Measurements from ENCODE around the gene TBX18. TPM values are rescaled to one million over a fixed set of nuclear protein-coding genes. Genes with fewer than 3 reads are reported as not detected.

TBX18 gene
- total RNA-seq, 3 donors from 2014 or later: 8.8 to 20.6 (median 17.0) TPM

GRCh38 chr6:84651583-84651982 is 112.8 kb downstream of the TBX18 start:
- TF ChIP-seq CTCF (IDR thresholded peaks at IDR 0.05) (no peak), POLR2A (IDR thresholded peaks at IDR 0.05) (no peak), POLR2AphosphoS5 (IDR thresholded peaks at IDR 0.05) (no peak)
- no peak overlapping the region for H3K27ac ChIP-seq
- no peak for DNase-seq (ENCODE audit: low spot score in 2 of 2)
- H3K27me3 ChIP-seq: no peaks in the 10 kb centered on the region
- H3K4me1 ChIP-seq: no peaks in the 10 kb centered on the region
- H3K4me3 ChIP-seq: no peak overlapping the region
- intact Hi-C loops (cut with DNase I; ENCODE audit: low total_unique reads): no loop called here
- no peaks in the 10 kb centered on the region for H3K36me3 ChIP-seq
- no peaks in the 10 kb centered on the region for H3K9me3 ChIP-seq

DNA sequence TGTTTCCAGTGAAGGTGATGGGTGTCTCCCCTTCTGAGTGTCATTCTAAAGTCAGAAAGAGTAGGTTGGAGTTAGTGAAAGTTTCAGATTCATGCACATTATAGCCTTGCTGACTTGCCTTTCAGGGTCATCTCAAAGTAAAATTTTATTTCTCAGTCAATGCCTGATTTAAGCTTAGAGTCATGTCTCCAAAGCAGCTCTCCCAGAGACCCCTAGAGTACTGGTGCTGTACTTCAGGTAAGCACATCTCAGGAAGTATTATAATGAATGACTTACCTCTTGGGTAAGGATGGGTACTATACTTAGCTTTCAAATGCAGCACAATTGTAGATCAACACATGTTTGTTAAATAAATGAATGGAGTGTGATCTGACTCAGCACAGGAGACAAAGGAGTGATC is 116.0 kb downstream of the TBX18 start:
- intact Hi-C loops (cut with DNase I; ENCODE audit: low total_unique reads): no loop called here

DNA sequence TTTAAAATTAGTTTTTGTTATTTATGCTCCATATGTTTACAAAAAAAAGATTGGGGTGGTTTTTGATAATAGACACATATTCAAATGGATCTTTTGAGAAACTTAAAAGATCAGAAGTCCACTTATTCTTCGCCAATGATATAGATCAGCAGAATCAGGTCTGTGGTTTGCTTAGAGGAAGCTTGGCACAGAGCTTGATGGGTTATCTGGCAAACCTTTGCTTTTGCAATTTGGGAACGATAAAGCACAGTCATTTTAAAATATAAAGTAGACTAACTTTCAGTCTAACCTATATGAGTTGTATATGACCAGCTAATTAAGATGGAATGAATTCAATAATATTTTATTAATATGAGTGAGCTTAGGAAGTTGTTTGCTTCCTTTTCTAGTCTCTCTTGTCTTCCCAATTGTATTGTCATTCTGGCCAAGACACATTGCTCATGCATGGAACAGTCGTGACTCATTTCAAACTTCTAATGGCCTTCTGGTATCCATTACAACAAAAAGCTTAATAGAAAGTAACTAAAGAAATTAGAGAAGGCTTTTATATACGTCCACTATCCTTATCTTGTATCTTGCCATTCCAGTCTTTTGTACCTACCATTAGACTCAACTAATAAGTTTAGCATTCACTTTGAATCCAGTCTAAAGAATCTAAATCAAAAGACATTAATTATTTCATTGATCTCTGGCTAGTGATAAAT is 118.7 kb downstream of the TBX18 start:
- DNase-seq (ENCODE audit: low spot score in 2 of 2): no peak
- Histone ChIP-seq H3K27ac (no peak overlapping the region), H3K9me3 (no peaks in the 10 kb centered on the region), H3K4me3 (no peak overlapping the region), H3K4me1 (no peaks in the 10 kb centered on the region), H3K27me3 (no peaks in the 10 kb centered on the region), H3K36me3 (no peaks in the 10 kb centered on the region)
- TF ChIP-seq POLR2AphosphoS5 (IDR thresholded peaks at IDR 0.05): no peak
- no peak for TF ChIP-seq CTCF (IDR thresholded peaks at IDR 0.05)
- TF ChIP-seq POLR2A (IDR thresholded peaks at IDR 0.05): no peak
- intact Hi-C loops (cut with DNase I; ENCODE audit: low total_unique reads): no loop called here

More for the DNA sequence above, 116.0 kb downstream of the TBX18 start:
- Histone ChIP-seq H3K27ac (no peak overlapping the region), H3K4me1 (no peaks in the 10 kb centered on the region), H3K36me3 (no peaks in the 10 kb centered on the region), H3K4me3 (no peak overlapping the region), H3K27me3 (no peaks in the 10 kb centered on the region), H3K9me3 (no peaks in the 10 kb centered on the region)
- no peak for TF ChIP-seq POLR2A (IDR thresholded peaks at IDR 0.05)
- TF ChIP-seq CTCF (IDR thresholded peaks at IDR 0.05): no peak
- TF ChIP-seq POLR2AphosphoS5 (IDR thresholded peaks at IDR 0.05): no peak
- DNase-seq (ENCODE audit: low spot score in 2 of 2): no peak

- Histone ChIP-seq H3K9me3 (no peaks in the 10 kb centered on the region), H3K27me3 (no peaks in the 10 kb centered on the region), H3K4me3 (no peak overlapping the region), H3K36me3 (no peaks in the 10 kb centered on the region), H3K27ac (no peak overlapping the region), H3K4me1 (no peaks in the 10 kb centered on the region)
- intact Hi-C loops (cut with DNase I; ENCODE audit: low total_unique reads): no loop called here
- TF ChIP-seq POLR2A (IDR thresholded peaks at IDR 0.05) (no peak), CTCF (IDR thresholded peaks at IDR 0.05) (no peak), POLR2AphosphoS5 (IDR thresholded peaks at IDR 0.05) (no peak)
- no peak for DNase-seq (ENCODE audit: low spot score in 2 of 2)
Observed at GRCh38 chr6:84645000-84645399, 119.4 kb downstream of the TBX18 start.

- H3K27me3 ChIP-seq: no peaks in the 10 kb centered on the region
- H3K4me1 ChIP-seq: no peaks in the 10 kb centered on the region
- TF ChIP-seq POLR2AphosphoS5 (IDR thresholded peaks at IDR 0.05): no peak
- TF ChIP-seq CTCF (IDR thresholded peaks at IDR 0.05): no peak
- TF ChIP-seq POLR2A (IDR thresholded peaks at IDR 0.05): no peak
- no peaks in the 10 kb centered on the region for H3K36me3 ChIP-seq
- no peaks in the 10 kb centered on the region for H3K9me3 ChIP-seq
- no peak for DNase-seq (ENCODE audit: low spot score in 2 of 2)
- intact Hi-C loops (cut with DNase I; ENCODE audit: low total_unique reads): no loop called here
- H3K4me3 ChIP-seq: no peak overlapping the region
- no peak overlapping the region for H3K27ac ChIP-seq
Observed at GRCh38 chr6:84643778-84644177, 120.6 kb downstream of the TBX18 start.

Measured in breast epithelium (tissue), 4 donors.